NCI-H82 treated with DMSO at 0.1 percent for 48 hours (cell line): ENCODE data around the gene JAKMIP3.

ENCODE experiments used
- DNase-seq: peaks from one replicate; lab custom pipeline; 2025; ENCODE audit not compliant: unreplicated experiment; lab: John Stamatoyannopoulos, UW

The JAKMIP3 gene

GRCh38 chr10:132065491-132066105 lies at the start of gene JAKMIP3:
TSS of gene JAKMIP3 (plus strand) at chr10:132065946. CDS start at chr10:132104809, 38,863 bp downstream.
- DNase-seq: no peak

- no peak for DNase-seq
Observed at GRCh38 chr10:132016514-132016913, 49.2 kb upstream of the JAKMIP3 start.

- DNase-seq: no peak
Observed at GRCh38 chr10:132018446-132018845, 47.3 kb upstream of the JAKMIP3 start.

- DNase-seq: no peak
Observed at GRCh38 chr10:132019366-132019765, 46.4 kb upstream of the JAKMIP3 start.

GRCh38 chr10:132020456-132020855 lies 45.3 kb upstream of the JAKMIP3 start:
- no peak for DNase-seq

- no peak for DNase-seq
Observed at GRCh38 chr10:132021046-132021445, 44.7 kb upstream of the JAKMIP3 start.

- no peak for DNase-seq
Observed at GRCh38 chr10:132021504-132022143, 44.1 kb upstream of the JAKMIP3 start.

- no peak for DNase-seq
Observed at GRCh38 chr10:132022241-132022640, 43.5 kb upstream of the JAKMIP3 start.

- DNase-seq: no peak
Observed at GRCh38 chr10:132023092-132023811, 42.5 kb upstream of the JAKMIP3 start.

GRCh38 chr10:132027423-132027983 lies 38.2 kb upstream of the JAKMIP3 start:
- no peak for DNase-seq

- no peak for DNase-seq
Observed at GRCh38 chr10:132028706-132029105, 37.0 kb upstream of the JAKMIP3 start.

- no peak for DNase-seq
Observed at GRCh38 chr10:132030898-132031463, 34.8 kb upstream of the JAKMIP3 start.

- no peak for DNase-seq
Observed at GRCh38 chr10:132033632-132034031, 32.1 kb upstream of the JAKMIP3 start.

- no peak for DNase-seq
Observed at GRCh38 chr10:132035476-132035875, 30.3 kb upstream of the JAKMIP3 start.

- no peak for DNase-seq
Observed at GRCh38 chr10:132036153-132036886, 29.4 kb upstream of the JAKMIP3 start.

GRCh38 chr10:132036887-132037675 lies 28.7 kb upstream of the JAKMIP3 start:
- no peak for DNase-seq

GRCh38 chr10:132037676-132037975 lies 28.1 kb upstream of the JAKMIP3 start:
- no peak for DNase-seq

GRCh38 chr10:132039371-132039770 lies 26.4 kb upstream of the JAKMIP3 start:
- DNase-seq: no peak

- no peak for DNase-seq
Observed at GRCh38 chr10:132040046-132040445, 25.7 kb upstream of the JAKMIP3 start.

GRCh38 chr10:132041340-132041739 lies 24.4 kb upstream of the JAKMIP3 start:
- DNase-seq: no peak
